HUES64 (cell line): Measurements from ENCODE around the gene GIPC3.
A peak's percentile ranks its signal among the peaks of the same experiment; 100 is the strongest.
"Not testable (repeated sequence)": the region's sequence is repeated elsewhere in the genome, so short reads cannot be mapped to it uniquely, and the experiment has no call there.

ENCODE experiments used
- H3K27ac ChIP-seq: 2 replicates; pipeline ENCODE4 v1.7.0; 2013; ENCODE audit warnings: low read depth, low read length, inconsistent platforms
- H3K27me3 ChIP-seq: 2 replicates; pipeline ENCODE4 v1.6.1; 2013; ENCODE audit warnings: mild to moderate bottlenecking, low read length; ENCODE audit not compliant: insufficient read depth
- H3K36me3 ChIP-seq: 2 replicates; pipeline ENCODE4 v1.6.1; 2013; ENCODE audit warnings: mild to moderate bottlenecking, low read length; ENCODE audit not compliant: insufficient read depth
- H3K4me1 ChIP-seq: 2 replicates; pipeline ENCODE4 v1.6.1; 2013; ENCODE audit warnings: mild to moderate bottlenecking, low read length, moderate library complexity; ENCODE audit not compliant: insufficient read depth
- H3K4me3 ChIP-seq: 2 replicates; pipeline ENCODE4 v1.5.1; 2013; ENCODE audit warnings: mild to moderate bottlenecking, low read length, moderate library complexity
- H3K9ac ChIP-seq: 2 replicates; pipeline ENCODE4 v1.6.1; 2013; ENCODE audit warnings: mild to moderate bottlenecking, low read depth, low read length
- H3K9me3 ChIP-seq: 2 replicates; pipeline ENCODE4 v1.6.1; 2013; ENCODE audit warnings: low read depth, low read length; ENCODE audit not compliant: insufficient read depth
- WGBS: fragments of 150-250, 120-280 bp; methylation state at CpG from one replicate; pipeline ENCODE4 v1.1.7; 2013; ENCODE audit warnings: missing lambda C conversion rate; 5-methylcytosine and 5-hydroxymethylcytosine counted together

GIPC3 gene

GRCh38 chr19:3551792-3552095, 33.5 kb upstream of the GIPC3 start:
- no peak overlapping the region for H3K9ac ChIP-seq
- H3K27me3 ChIP-seq = no peaks in the 10 kb centered on the region; the same call in none of the 2 replicates
- peaks cover 9% of the 10 kb centered on the region; the same call in 1 of the 2 replicates for H3K36me3 ChIP-seq
- 85% methylated on average over 9 of the region's 9 CpGs for WGBS
- no peaks in the 10 kb centered on the region for H3K4me1 ChIP-seq
- no peak overlapping the region for H3K27ac ChIP-seq
- no peaks in the 10 kb centered on the region for H3K9me3 ChIP-seq
- H3K4me3 ChIP-seq = no peak overlapping the region

- WGBS = 92% methylated on average over 20 of the region's 21 CpGs
- H3K27me3 ChIP-seq = no peaks in the 10 kb centered on the region; the same call in none of the 2 replicates
- H3K36me3 ChIP-seq = 0 out of 2 replicates have a peak, but pooled peaks cover 4% of the 10 kb centered on the region
- no peaks in the 10 kb centered on the region for H3K9me3 ChIP-seq
- H3K4me1 ChIP-seq = no peaks in the 10 kb centered on the region
- H3K9ac ChIP-seq = no peak overlapping the region
- H3K27ac ChIP-seq = no peak overlapping the region
- no peak overlapping the region for H3K4me3 ChIP-seq
Measured at GRCh38 chr19:3554254-3555083, 30.8 kb upstream of the GIPC3 start.

- Histone ChIP-seq H3K27ac (no peak overlapping the region), H3K4me3 (peak overlapping the region; percentile 94; the same call in 1 of the 2 replicates), H3K9me3 (no peaks in the 10 kb centered on the region), H3K36me3 (0 out of 2 replicates have a peak, but pooled peaks cover 3% of the 10 kb centered on the region), H3K4me1 (no peaks in the 10 kb centered on the region), H3K9ac (no peak overlapping the region), H3K27me3 (no peaks in the 10 kb centered on the region; the same call in none of the 2 replicates)
- WGBS = 91% methylated on average over 15 of the region's 15 CpGs
Measured at GRCh38 chr19:3555653-3556422, 29.4 kb upstream of the GIPC3 start.

GRCh38 chr19:3556423-3556977, 28.8 kb upstream of the GIPC3 start:
- Histone ChIP-seq H3K9ac (peak overlapping the region; percentile 75; the same call in 1 of the 2 replicates), H3K27ac (no peak overlapping the region), H3K4me3 (peak overlapping the region; percentile 94), H3K27me3 (no peaks in the 10 kb centered on the region; the same call in none of the 2 replicates), H3K4me1 (no peaks in the 10 kb centered on the region), H3K36me3 (no peaks in the 10 kb centered on the region), H3K9me3 (no peaks in the 10 kb centered on the region)
- WGBS = 54% methylated on average over 9 of the region's 9 CpGs

GRCh38 chr19:3556978-3557460, 28.3 kb upstream of the GIPC3 start:
- Histone ChIP-seq H3K4me3 (peak overlapping the region; percentile 94), H3K9me3 (no peaks in the 10 kb centered on the region), H3K36me3 (no peaks in the 10 kb centered on the region), H3K27me3 (no peaks in the 10 kb centered on the region; the same call in none of the 2 replicates), H3K4me1 (no peaks in the 10 kb centered on the region), H3K9ac (peak overlapping the region; percentile 75), H3K27ac (no peak overlapping the region)
- under 1% methylated on average over 60 of the region's 60 CpGs for WGBS

- no peak within 1 kb of the TSS for H3K27ac ChIP-seq
- no peaks in the 10 kb centered on the region for H3K36me3 ChIP-seq
- WGBS = under 1% methylated on average over 81 of the region's 81 CpGs
- H3K4me3 ChIP-seq = peak within 1 kb of the TSS; percentile 94
- H3K9me3 ChIP-seq = no peaks in the 10 kb centered on the region
- H3K9ac ChIP-seq = peak within 1 kb of the TSS; percentile 75
- no peaks in the 10 kb centered on the region; the same call in none of the 2 replicates for H3K27me3 ChIP-seq
- H3K4me1 ChIP-seq = no peaks in the 10 kb centered on the region
Measured at GRCh38 chr19:3557461-3558248, 27.6 kb upstream of the GIPC3 start, which contains the start of gene MFSD12. Gene MFSD12 (minus strand): TSS chr19:3557586. CDS start chr19:3557403, 183 bp downstream.

GRCh38 chr19:3563709-3564524, 21.4 kb upstream of the GIPC3 start:
- 94% methylated on average over 17 of the region's 17 CpGs for WGBS
- H3K9me3 ChIP-seq = no peaks in the 10 kb centered on the region
- no peaks in the 10 kb centered on the region for H3K27me3 ChIP-seq
- no peak overlapping the region for H3K9ac ChIP-seq
- no peaks in the 10 kb centered on the region for H3K4me1 ChIP-seq
- H3K27ac ChIP-seq = no peak overlapping the region
- no peaks in the 10 kb centered on the region for H3K36me3 ChIP-seq
- no peak overlapping the region for H3K4me3 ChIP-seq

GRCh38 chr19:3565139-3565538, 20.1 kb upstream of the GIPC3 start:
- H3K4me3 ChIP-seq = no peak overlapping the region
- no peak overlapping the region for H3K27ac ChIP-seq
- no peaks in the 10 kb centered on the region for H3K27me3 ChIP-seq
- no peaks in the 10 kb centered on the region for H3K4me1 ChIP-seq
- no peak overlapping the region for H3K9ac ChIP-seq
- no peaks in the 10 kb centered on the region for H3K9me3 ChIP-seq
- WGBS = 80% methylated on average over 19 of the region's 19 CpGs
- no peaks in the 10 kb centered on the region for H3K36me3 ChIP-seq

- not testable (repeated sequence) for H3K4me1 ChIP-seq, H3K36me3 ChIP-seq, H3K9ac ChIP-seq, H3K4me3 ChIP-seq, H3K27me3 ChIP-seq, H3K27ac ChIP-seq, H3K9me3 ChIP-seq
- WGBS = 90% methylated on average over 11 of the region's 11 CpGs
Measured at GRCh38 chr19:3570042-3570441, 15.2 kb upstream of the GIPC3 start.

- Histone ChIP-seq H3K4me1 (no peaks in the 10 kb centered on the region), H3K27me3 (no peaks in the 10 kb centered on the region), H3K4me3 (no peak overlapping the region), H3K9me3 (no peaks in the 10 kb centered on the region), H3K36me3 (peaks cover 7% of the 10 kb centered on the region), H3K9ac (no peak overlapping the region), H3K27ac (no peak overlapping the region)
- WGBS = 92% methylated on average over 7 of the region's 7 CpGs
Measured at GRCh38 chr19:3570606-3571011, 14.7 kb upstream of the GIPC3 start.
